Activated CD8-positive, alpha-beta memory T cell treated with anti-CD3 and anti-CD28 coated beads, Interleukin-2, amount 50 U/mL, for 24 hours (primary cell): Measurements from ENCODE around the gene NOTCH3.

Experiments used
- DNase-seq: peaks from one replicate; pipeline ENCODE4 v3.0.0-alpha.2; 2020; ENCODE audit errors: extremely low read depth

The NOTCH3 gene

GRCh38 chr19:15196360-15197005, 4.3 kb downstream of the NOTCH3 start:
- DNase-seq = no peak

- DNase-seq = no peak
Observed at GRCh38 chr19:15195371-15196334, 5.1 kb downstream of the NOTCH3 start.

- DNase-seq = no peak
Observed at GRCh38 chr19:15194938-15195337, 5.9 kb downstream of the NOTCH3 start.

- DNase-seq = no peak
Observed at GRCh38 chr19:15191982-15192381, 8.8 kb downstream of the NOTCH3 start.

- DNase-seq = no peak
Observed at GRCh38 chr19:15191514-15191913, 9.3 kb downstream of the NOTCH3 start.

- DNase-seq = no peak
Observed at GRCh38 chr19:15188851-15189250, 11.9 kb downstream of the NOTCH3 start.

- no peak for DNase-seq
Observed at GRCh38 chr19:15187026-15188007, 13.5 kb downstream of the NOTCH3 start.

GRCh38 chr19:15185188-15185587, 15.6 kb downstream of the NOTCH3 start:
- DNase-seq = no peak

GRCh38 chr19:15184776-15185175, 16.0 kb downstream of the NOTCH3 start:
- DNase-seq = no peak

- DNase-seq = no peak
Observed at GRCh38 chr19:15181394-15181793, 19.4 kb downstream of the NOTCH3 start.

- no peak for DNase-seq
Observed at GRCh38 chr19:15180451-15181390, 20.1 kb downstream of the NOTCH3 start.

- no peak for DNase-seq
Observed at GRCh38 chr19:15178629-15179308, 22.0 kb downstream of the NOTCH3 start.

GRCh38 chr19:15177269-15178116, 23.3 kb downstream of the NOTCH3 start:
- peak; percentile 38 for DNase-seq

GRCh38 chr19:15175609-15176008, 25.2 kb downstream of the NOTCH3 start:
- no peak for DNase-seq

- DNase-seq = no peak
Observed at GRCh38 chr19:15173746-15174404, 26.9 kb downstream of the NOTCH3 start.

GRCh38 chr19:15170345-15170744, 30.4 kb downstream of the NOTCH3 start:
- no peak for DNase-seq

- no peak for DNase-seq
Observed at GRCh38 chr19:15169541-15170285, 31.1 kb downstream of the NOTCH3 start.

GRCh38 chr19:15166700-15167099, 34.1 kb downstream of the NOTCH3 start:
- DNase-seq = no peak
